Neural progenitor cell (in vitro differentiated cells): ENCODE data around the gene ARHGAP23. TPM values are rescaled to one million over a fixed set of nuclear protein-coding genes. Genes with fewer than 3 reads are reported as not detected.

ENCODE experiments used
- DNase-seq: peaks from one replicate; pipeline ENCODE4 v3.0.0-alpha.2; 2016; ENCODE audit warnings: low spot score
- H2AFZ ChIP-seq: fragments of 200-600 bp; sonication (generic); replicated peaks from 2 replicates; pipeline ENCODE4 v1.6.1; 2016; ENCODE audit warnings: antibody characterized with exemption
- H3F3A ChIP-seq: fragments of 200-600 bp; sonication (generic); 2 replicates; pipeline ENCODE4 v1.6.1; 2016; ENCODE audit warnings: antibody characterized with exemption, low read depth
- H3K27ac ChIP-seq: fragments of 200-600 bp; sonication (generic); 2 replicates; pipeline ENCODE4 v1.5.1; 2016; ENCODE audit warnings: mild to moderate bottlenecking
- H3K27me3 ChIP-seq: fragments of 200-600 bp; sonication (generic); 2 replicates; pipeline ENCODE4 v1.6.1; 2016; ENCODE audit warnings: mild to moderate bottlenecking, moderate library complexity
- H3K36me3 ChIP-seq: fragments of 200-600 bp; sonication (generic); 2 replicates; pipeline ENCODE4 v1.5.1; 2016
- H3K4me1 ChIP-seq: fragments of 200-600 bp; sonication (generic); 2 replicates; pipeline ENCODE4 v1.6.1; 2016; ENCODE audit warnings: mixed run types
- H3K4me2 ChIP-seq: fragments of 200-600 bp; sonication (generic); 2 replicates; pipeline ENCODE4 v1.6.1; 2016
- H3K4me3 ChIP-seq: fragments of 200-600 bp; sonication (generic); 2 replicates; pipeline ENCODE4 v1.5.1; 2016
- H3K79me2 ChIP-seq: fragments of 200-600 bp; sonication (generic); 2 replicates; pipeline ENCODE4 v1.6.1; 2016; ENCODE audit warnings: low read depth
- H3K9ac ChIP-seq: fragments of 200-600 bp; sonication (generic); 2 replicates; pipeline ENCODE4 v1.6.1; 2016
- H3K9me3 ChIP-seq: fragments of 200-600 bp; sonication (generic); 2 replicates; pipeline ENCODE4 v1.5.1; 2016; ENCODE audit warnings: low read depth
- H4K20me1 ChIP-seq: fragments of 200-600 bp; sonication (generic); 2 replicates; pipeline ENCODE4 v1.6.1; 2016; ENCODE audit warnings: low read depth
- H3K27ac Mint-ChIP-seq: 3 replicates; pipeline ENCODE4 v1.8.0; 2021; ENCODE audit warnings: mixed read lengths
- H3K27me3 Mint-ChIP-seq: 2 replicates; pipeline ENCODE4 v1.8.0; 2022; ENCODE audit warnings: low read depth, mild to moderate bottlenecking, inconsistent platforms, moderate library complexity, mixed read lengths; ENCODE audit not compliant: insufficient read depth
- H3K36me3 Mint-ChIP-seq: 3 replicates; pipeline ENCODE4 v1.8.0; 2021; ENCODE audit warnings: mixed read lengths
- H3K4me1 Mint-ChIP-seq: 3 replicates; pipeline ENCODE4 v1.8.0; 2021; ENCODE audit warnings: mixed read lengths
- H3K4me3 Mint-ChIP-seq: 3 replicates; pipeline ENCODE4 v1.8.0; 2021; ENCODE audit warnings: mild to moderate bottlenecking, moderate library complexity, mixed read lengths
- H3K9me3 Mint-ChIP-seq: 3 replicates; pipeline ENCODE4 v1.8.0; 2020; ENCODE audit warnings: mixed read lengths
- CTCF ChIP-seq: fragments of 200-600 bp; sonication (generic); IDR thresholded peaks from 2 replicates; pipeline ENCODE4 v1.5.1; 2017; ENCODE audit warnings: antibody characterized with exemption, mild to moderate bottlenecking
- EZH2 ChIP-seq: fragments of 200-600 bp; sonication (generic); IDR thresholded peaks from 2 replicates; pipeline ENCODE4 v1.6.1; 2017; ENCODE audit warnings: antibody characterized with exemption, mild to moderate bottlenecking, moderate library complexity
- EZH2phosphoT487 ChIP-seq: fragments of 200-600 bp; sonication (generic); IDR thresholded peaks from 2 replicates; pipeline ENCODE4 v1.6.1; 2017; ENCODE audit warnings: antibody characterized with exemption
- total RNA-seq: library from RNA; depleted of rRNA; stranded (reverse); fragments of >200 nt; gene quantifications from 2 replicates; pipeline ENCODE4 v1.2.3, GENCODE V29; 2015; ENCODE audit warnings: low replicate concordance

Gene ARHGAP23
- total RNA-seq, 1 donor from 2014 or later: 6.1 TPM

- H3K9ac ChIP-seq: no peak overlapping the region
- DNase-seq: no peak
- no peaks in the 10 kb centered on the region for H3K27me3 ChIP-seq
- TF ChIP-seq EZH2: no peak
- no peak for TF ChIP-seq CTCF
- no peak for TF ChIP-seq EZH2phosphoT487
- no peak overlapping the region for H3K27ac ChIP-seq
- no peak overlapping the region for H3K4me3 ChIP-seq
- peaks cover 10% of the 10 kb centered on the region for H3F3A ChIP-seq
- H2AFZ ChIP-seq: no peak overlapping the region
- Mint-ChIP-seq H3K27ac (no peak overlapping the region), H3K27me3 (peaks cover 4% of the 10 kb centered on the region), H3K36me3 (peaks cover 9% of the 10 kb centered on the region), H3K4me3 (no peak overlapping the region), H3K4me1 (peaks cover 4% of the 10 kb centered on the region), H3K9me3 (no peaks in the 10 kb centered on the region)
- H3K4me2 ChIP-seq: no peak overlapping the region
- H3K79me2 ChIP-seq: no peaks in the 10 kb centered on the region
- H3K9me3 ChIP-seq: no peaks in the 10 kb centered on the region
- H4K20me1 ChIP-seq: peaks cover 6% of the 10 kb centered on the region
- no peaks in the 10 kb centered on the region for H3K36me3 ChIP-seq
- peaks cover 6% of the 10 kb centered on the region for H3K4me1 ChIP-seq
These were observed 22.6 kb upstream of the ARHGAP23 start for GRCh38 chr17:38405654-38406053.

- peaks cover 7% of the 10 kb centered on the region for H3K4me1 ChIP-seq
- H3K27me3 ChIP-seq: no peaks in the 10 kb centered on the region
- no peaks in the 10 kb centered on the region for H3F3A ChIP-seq
- no peak overlapping the region for H2AFZ ChIP-seq
- H3K79me2 ChIP-seq: no peaks in the 10 kb centered on the region
- Mint-ChIP-seq H3K4me3 (no peak overlapping the region), H3K27me3 (peaks cover 7% of the 10 kb centered on the region), H3K9me3 (no peaks in the 10 kb centered on the region), H3K27ac (no peak overlapping the region), H3K4me1 (peaks cover 7% of the 10 kb centered on the region), H3K36me3 (no peaks in the 10 kb centered on the region)
- H3K9ac ChIP-seq: no peak overlapping the region
- H4K20me1 ChIP-seq: no peaks in the 10 kb centered on the region
- no peak overlapping the region for H3K27ac ChIP-seq
- H3K36me3 ChIP-seq: no peaks in the 10 kb centered on the region
- H3K4me2 ChIP-seq: no peak overlapping the region
- H3K4me3 ChIP-seq: no peak overlapping the region
- TF ChIP-seq EZH2phosphoT487: no peak
- no peak for TF ChIP-seq EZH2
- no peak for DNase-seq
- no peaks in the 10 kb centered on the region for H3K9me3 ChIP-seq
These were observed 18.1 kb upstream of the ARHGAP23 start for GRCh38 chr17:38410201-38410600.

- Histone ChIP-seq H3F3A (peaks cover 27% of the 10 kb centered on the region), H3K27me3 (peaks cover 30% of the 10 kb centered on the region), H4K20me1 (no peaks in the 10 kb centered on the region), H3K27ac (no peak overlapping the region), H3K4me1 (peaks cover 43% of the 10 kb centered on the region), H3K9me3 (no peaks in the 10 kb centered on the region), H3K4me3 (peak overlapping the region; percentile 18), H3K36me3 (no peaks in the 10 kb centered on the region), H3K79me2 (no peaks in the 10 kb centered on the region), H2AFZ (peak overlapping the region; percentile 67), H3K9ac (no peak overlapping the region), H3K4me2 (peak overlapping the region; percentile 64)
- H3K27me3 Mint-ChIP-seq: peaks cover 28% of the 10 kb centered on the region
- peaks cover 31% of the 10 kb centered on the region for H3K4me1 Mint-ChIP-seq
- no peaks in the 10 kb centered on the region for H3K9me3 Mint-ChIP-seq
- H3K36me3 Mint-ChIP-seq: no peaks in the 10 kb centered on the region
- no peak overlapping the region for H3K27ac Mint-ChIP-seq
- H3K4me3 Mint-ChIP-seq: no peak overlapping the region
- DNase-seq: peak; percentile 61
- TF ChIP-seq CTCF: no peak
- TF ChIP-seq EZH2: no peak
- no peak for TF ChIP-seq EZH2phosphoT487
These were observed 12.7 kb upstream of the ARHGAP23 start for GRCh38 chr17:38415250-38416194.

GRCh38 chr17:38416840-38417209 is 11.4 kb upstream of the ARHGAP23 start:
- TF ChIP-seq EZH2phosphoT487 (no peak), EZH2 (no peak), CTCF (no peak)
- Histone ChIP-seq H2AFZ (no peak overlapping the region), H3K27me3 (peaks cover 31% of the 10 kb centered on the region), H3K4me3 (no peak overlapping the region), H3K27ac (no peak overlapping the region), H3F3A (peaks cover 35% of the 10 kb centered on the region), H3K79me2 (no peaks in the 10 kb centered on the region), H3K9ac (no peak overlapping the region), H3K4me1 (peaks cover 56% of the 10 kb centered on the region), H3K9me3 (no peaks in the 10 kb centered on the region), H3K4me2 (no peak overlapping the region), H3K36me3 (no peaks in the 10 kb centered on the region), H4K20me1 (no peaks in the 10 kb centered on the region)
- H3K36me3 Mint-ChIP-seq: no peaks in the 10 kb centered on the region
- no peaks in the 10 kb centered on the region for H3K9me3 Mint-ChIP-seq
- peaks cover 31% of the 10 kb centered on the region for H3K27me3 Mint-ChIP-seq
- H3K27ac Mint-ChIP-seq: no peak overlapping the region
- DNase-seq: no peak
- no peak overlapping the region for H3K4me3 Mint-ChIP-seq
- peaks cover 38% of the 10 kb centered on the region for H3K4me1 Mint-ChIP-seq
